ENCODE data around the gene MFSD1. TPM values are rescaled to one million over a fixed set of nuclear protein-coding genes. Genes with fewer than 3 reads are reported as not detected.

MFSD1 gene
- total and polyA plus RNA-seq, 2 donors (not counting 1 experiment from before 2014, with no cell fraction given), result 103 to 117 TPM

- H4K20me1 ChIP-seq (ENCODE audit: control insufficient read depth, extremely low read depth, insufficient read depth, low read length), result no peaks in the 10 kb centered on the region
- TF ChIP-seq, protein P1, sequence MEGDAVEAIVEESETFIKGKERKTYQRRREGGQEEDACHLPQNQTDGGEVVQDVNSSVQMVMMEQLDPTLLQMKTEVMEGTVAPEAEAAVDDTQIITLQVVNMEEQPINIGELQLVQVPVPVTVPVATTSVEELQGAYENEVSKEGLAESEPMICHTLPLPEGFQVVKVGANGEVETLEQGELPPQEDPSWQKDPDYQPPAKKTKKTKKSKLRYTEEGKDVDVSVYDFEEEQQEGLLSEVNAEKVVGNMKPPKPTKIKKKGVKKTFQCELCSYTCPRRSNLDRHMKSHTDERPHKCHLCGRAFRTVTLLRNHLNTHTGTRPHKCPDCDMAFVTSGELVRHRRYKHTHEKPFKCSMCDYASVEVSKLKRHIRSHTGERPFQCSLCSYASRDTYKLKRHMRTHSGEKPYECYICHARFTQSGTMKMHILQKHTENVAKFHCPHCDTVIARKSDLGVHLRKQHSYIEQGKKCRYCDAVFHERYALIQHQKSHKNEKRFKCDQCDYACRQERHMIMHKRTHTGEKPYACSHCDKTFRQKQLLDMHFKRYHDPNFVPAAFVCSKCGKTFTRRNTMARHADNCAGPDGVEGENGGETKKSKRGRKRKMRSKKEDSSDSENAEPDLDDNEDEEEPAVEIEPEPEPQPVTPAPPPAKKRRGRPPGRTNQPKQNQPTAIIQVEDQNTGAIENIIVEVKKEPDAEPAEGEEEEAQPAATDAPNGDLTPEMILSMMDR (conservative IDR thresholded peaks at IDR 0.05 in 1 of 2, IDR thresholded peaks at IDR 0.05 in 1 of 2; ENCODE audit: low read depth in 1 of 2, low read length in 2 of 2), result no peak
- TF ChIP-seq EZH2 (IDR thresholded peaks at IDR 0.05; ENCODE audit: low read length, missing control alignments), result no peak
- H3K27me3 ChIP-seq (ENCODE audit: control insufficient read depth, insufficient read depth, low read length), result no peaks in the 10 kb centered on the region
- no peak overlapping the region for H3K27ac ChIP-seq (ENCODE audit: insufficient read depth, low read length)
- H3K79me2 ChIP-seq (ENCODE audit: control insufficient read depth, insufficient read depth, low read length), result no peaks in the 10 kb centered on the region
- no peak for DNase-seq (ENCODE audit: low read depth in 2 of 2)
- no peak overlapping the region for H3K9ac ChIP-seq (ENCODE audit: insufficient read depth, low read length)
- peaks cover 9% of the 10 kb centered on the region for H3K4me1 ChIP-seq (ENCODE audit: control insufficient read depth, extremely low read depth, insufficient read depth, low read length)
- no peak overlapping the region for H3K4me3 ChIP-seq (replicated peaks in 1 of 4; ENCODE audit: control extremely low read depth in 1 of 4, insufficient read depth in 1 of 4, low read depth in 3 of 4, low read length in 4 of 4)
- no peaks in the 10 kb centered on the region for H3K36me3 ChIP-seq (ENCODE audit: control insufficient read depth, insufficient read depth, low read length)
- no peak overlapping the region for H2AFZ ChIP-seq (ENCODE audit: low read length)
- no peak overlapping the region for H3K4me2 ChIP-seq (ENCODE audit: extremely low read depth, insufficient read depth, low read length)
- H3K9me3 ChIP-seq (ENCODE audit: control insufficient read depth, insufficient read depth, low read depth, low read length), result no peaks in the 10 kb centered on the region
Observed at GRCh38 chr3:158780766-158781165, 21.1 kb upstream of the MFSD1 start.

DNA sequence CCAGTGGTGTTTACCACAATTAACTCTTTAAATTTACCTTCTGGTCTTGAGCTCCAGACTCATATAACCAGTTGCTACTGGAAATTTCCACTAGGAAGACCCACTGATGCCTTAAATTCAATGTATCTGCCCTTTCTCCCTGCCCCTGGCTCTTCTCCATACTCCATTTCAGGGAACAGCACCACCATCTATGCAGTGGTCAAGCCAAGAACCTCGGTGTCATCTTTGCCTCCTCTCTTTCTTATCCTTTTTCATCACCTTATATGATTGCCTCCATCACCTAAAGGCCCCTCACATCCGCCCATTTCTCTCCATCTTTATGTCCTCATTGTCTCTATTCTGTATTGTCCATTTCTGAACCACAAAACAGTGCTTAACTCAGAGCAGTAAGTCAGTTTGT, 20.7 kb upstream of the MFSD1 start:
- H3K9ac ChIP-seq (ENCODE audit: insufficient read depth, low read length), result no peak overlapping the region
- TF ChIP-seq EZH2 (IDR thresholded peaks at IDR 0.05; ENCODE audit: low read length, missing control alignments), result no peak
- TF ChIP-seq, protein P1 (conservative IDR thresholded peaks at IDR 0.05 in 1 of 2, IDR thresholded peaks at IDR 0.05 in 1 of 2; ENCODE audit: low read depth in 1 of 2, low read length in 2 of 2), result no peak
- no peak overlapping the region for H3K27ac ChIP-seq (ENCODE audit: insufficient read depth, low read length)
- H4K20me1 ChIP-seq (ENCODE audit: control insufficient read depth, extremely low read depth, insufficient read depth, low read length), result no peaks in the 10 kb centered on the region
- no peak overlapping the region for H3K4me3 ChIP-seq (replicated peaks in 1 of 4; ENCODE audit: control extremely low read depth in 1 of 4, insufficient read depth in 1 of 4, low read depth in 3 of 4, low read length in 4 of 4)
- DNase-seq (ENCODE audit: low read depth in 2 of 2), result no peak
- H3K4me1 ChIP-seq (ENCODE audit: control insufficient read depth, extremely low read depth, insufficient read depth, low read length), result peaks cover 9% of the 10 kb centered on the region
- no peaks in the 10 kb centered on the region for H3K9me3 ChIP-seq (ENCODE audit: control insufficient read depth, insufficient read depth, low read depth, low read length)
- H2AFZ ChIP-seq (ENCODE audit: low read length), result no peak overlapping the region
- no peaks in the 10 kb centered on the region for H3K27me3 ChIP-seq (ENCODE audit: control insufficient read depth, insufficient read depth, low read length)
- H3K79me2 ChIP-seq (ENCODE audit: control insufficient read depth, insufficient read depth, low read length), result no peaks in the 10 kb centered on the region
- H3K36me3 ChIP-seq (ENCODE audit: control insufficient read depth, insufficient read depth, low read length), result no peaks in the 10 kb centered on the region
- no peak overlapping the region for H3K4me2 ChIP-seq (ENCODE audit: extremely low read depth, insufficient read depth, low read length)

DNA sequence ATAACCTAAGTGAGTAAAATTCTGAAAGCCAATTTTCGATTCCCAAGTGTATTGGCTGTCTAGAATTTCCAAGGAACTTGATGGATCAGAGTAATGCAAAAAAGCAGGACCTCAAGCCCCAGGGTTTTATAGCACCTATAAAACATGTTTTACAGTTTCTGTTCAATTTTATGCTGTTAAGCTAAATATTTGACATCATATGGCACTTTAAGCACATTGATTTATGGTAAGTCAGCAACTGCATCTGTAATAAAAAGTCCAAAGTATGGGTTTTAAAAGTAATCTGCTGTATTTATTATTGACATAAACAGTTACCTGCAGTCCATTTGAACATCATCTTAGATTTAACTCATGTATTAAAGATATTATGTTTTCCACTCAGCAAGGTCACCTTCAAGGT, 20.0 kb upstream of the MFSD1 start:
- DNase-seq (ENCODE audit: low read depth in 2 of 2), result no peak
- H3K36me3 ChIP-seq (ENCODE audit: control insufficient read depth, insufficient read depth, low read length), result no peaks in the 10 kb centered on the region
- no peaks in the 10 kb centered on the region for H3K79me2 ChIP-seq (ENCODE audit: control insufficient read depth, insufficient read depth, low read length)
- no peaks in the 10 kb centered on the region for H3K27me3 ChIP-seq (ENCODE audit: control insufficient read depth, insufficient read depth, low read length)
- H3K9ac ChIP-seq (ENCODE audit: insufficient read depth, low read length), result no peak overlapping the region
- H3K27ac ChIP-seq (ENCODE audit: insufficient read depth, low read length), result no peak overlapping the region
- no peak overlapping the region for H3K4me2 ChIP-seq (ENCODE audit: extremely low read depth, insufficient read depth, low read length)
- no peak overlapping the region for H3K4me3 ChIP-seq (replicated peaks in 1 of 4; ENCODE audit: control extremely low read depth in 1 of 4, insufficient read depth in 1 of 4, low read depth in 3 of 4, low read length in 4 of 4)
- H4K20me1 ChIP-seq (ENCODE audit: control insufficient read depth, extremely low read depth, insufficient read depth, low read length), result no peaks in the 10 kb centered on the region
- no peak overlapping the region for H2AFZ ChIP-seq (ENCODE audit: low read length)
- no peaks in the 10 kb centered on the region for H3K9me3 ChIP-seq (ENCODE audit: control insufficient read depth, insufficient read depth, low read depth, low read length)
- no peak for TF ChIP-seq EZH2 (IDR thresholded peaks at IDR 0.05; ENCODE audit: low read length, missing control alignments)
- TF ChIP-seq, protein P1 (conservative IDR thresholded peaks at IDR 0.05 in 1 of 2, IDR thresholded peaks at IDR 0.05 in 1 of 2; ENCODE audit: low read depth in 1 of 2, low read length in 2 of 2), result no peak
- peaks cover 9% of the 10 kb centered on the region for H3K4me1 ChIP-seq (ENCODE audit: control insufficient read depth, extremely low read depth, insufficient read depth, low read length)
